ENCODE measurements around the gene PPP1R27. TPM values are rescaled to one million over a fixed set of nuclear protein-coding genes. Genes with fewer than 3 reads are reported as not detected.

The PPP1R27 gene
- polyA plus RNA-seq, 1 experiment = not detected

DNA sequence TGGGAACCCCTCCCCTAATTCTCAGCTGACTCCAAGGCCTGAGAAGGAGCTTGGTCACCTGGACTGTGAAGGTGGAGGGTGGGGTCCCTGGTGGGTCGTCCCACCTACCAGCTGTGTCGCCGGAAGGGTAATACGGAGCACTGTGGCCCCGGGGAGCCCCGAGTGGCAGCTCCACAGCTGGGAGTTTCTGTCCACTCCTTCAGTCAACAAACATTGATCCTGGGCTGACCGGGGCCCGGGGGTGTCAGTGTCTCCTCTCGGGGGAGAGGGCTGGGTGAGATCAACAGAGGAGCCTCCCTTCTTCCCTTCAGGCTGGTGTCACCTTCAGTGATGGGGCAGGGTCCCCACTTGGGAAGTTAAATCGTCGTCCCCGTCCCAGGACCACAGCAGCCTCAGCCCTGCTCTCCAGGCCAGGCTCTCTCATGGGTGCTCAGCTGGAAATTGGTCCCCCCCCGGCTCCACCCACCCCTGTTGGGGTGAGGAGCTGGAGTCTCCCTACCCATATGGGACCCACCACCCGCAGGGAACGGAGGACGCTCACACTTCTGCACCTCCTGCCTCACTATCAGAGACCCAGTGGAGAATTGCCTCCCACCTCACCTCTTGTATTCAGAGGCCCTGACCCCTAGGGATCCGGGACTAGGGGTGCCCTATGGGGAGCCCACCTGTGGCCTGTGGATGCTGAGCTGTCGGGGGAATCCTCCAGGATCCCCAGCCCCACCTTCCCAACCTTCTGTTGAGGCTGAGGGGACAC, 29.0 kb downstream of the PPP1R27 start:
- CTCF ChIA-PET = interaction anchor here (0.5 to 1.0 kb wide), 3 partner anchors 64 to 86 kb away, joined by 3 read pairs; no protein-coding TSS in a partner anchor
- POLR2A ChIA-PET = no interaction called here
- TF ChIP-seq, protein P1, sequence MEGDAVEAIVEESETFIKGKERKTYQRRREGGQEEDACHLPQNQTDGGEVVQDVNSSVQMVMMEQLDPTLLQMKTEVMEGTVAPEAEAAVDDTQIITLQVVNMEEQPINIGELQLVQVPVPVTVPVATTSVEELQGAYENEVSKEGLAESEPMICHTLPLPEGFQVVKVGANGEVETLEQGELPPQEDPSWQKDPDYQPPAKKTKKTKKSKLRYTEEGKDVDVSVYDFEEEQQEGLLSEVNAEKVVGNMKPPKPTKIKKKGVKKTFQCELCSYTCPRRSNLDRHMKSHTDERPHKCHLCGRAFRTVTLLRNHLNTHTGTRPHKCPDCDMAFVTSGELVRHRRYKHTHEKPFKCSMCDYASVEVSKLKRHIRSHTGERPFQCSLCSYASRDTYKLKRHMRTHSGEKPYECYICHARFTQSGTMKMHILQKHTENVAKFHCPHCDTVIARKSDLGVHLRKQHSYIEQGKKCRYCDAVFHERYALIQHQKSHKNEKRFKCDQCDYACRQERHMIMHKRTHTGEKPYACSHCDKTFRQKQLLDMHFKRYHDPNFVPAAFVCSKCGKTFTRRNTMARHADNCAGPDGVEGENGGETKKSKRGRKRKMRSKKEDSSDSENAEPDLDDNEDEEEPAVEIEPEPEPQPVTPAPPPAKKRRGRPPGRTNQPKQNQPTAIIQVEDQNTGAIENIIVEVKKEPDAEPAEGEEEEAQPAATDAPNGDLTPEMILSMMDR (IDR thresholded peaks at IDR 0.05; ENCODE audit: insufficient read depth, low read depth, low read length) = no peak
- H3K27me3 ChIP-seq (ENCODE audit: control insufficient read depth, insufficient read depth, low read length) = peaks cover 44% of the 10 kb centered on the region
- no peak overlapping the region for H3K4me3 ChIP-seq (ENCODE audit: low read depth, low read length)
- no peaks in the 10 kb centered on the region for H3K36me3 ChIP-seq (ENCODE audit: control insufficient read depth, insufficient read depth, low read length)
- DNase-seq (ENCODE audit: low read depth) = no peak

DNA sequence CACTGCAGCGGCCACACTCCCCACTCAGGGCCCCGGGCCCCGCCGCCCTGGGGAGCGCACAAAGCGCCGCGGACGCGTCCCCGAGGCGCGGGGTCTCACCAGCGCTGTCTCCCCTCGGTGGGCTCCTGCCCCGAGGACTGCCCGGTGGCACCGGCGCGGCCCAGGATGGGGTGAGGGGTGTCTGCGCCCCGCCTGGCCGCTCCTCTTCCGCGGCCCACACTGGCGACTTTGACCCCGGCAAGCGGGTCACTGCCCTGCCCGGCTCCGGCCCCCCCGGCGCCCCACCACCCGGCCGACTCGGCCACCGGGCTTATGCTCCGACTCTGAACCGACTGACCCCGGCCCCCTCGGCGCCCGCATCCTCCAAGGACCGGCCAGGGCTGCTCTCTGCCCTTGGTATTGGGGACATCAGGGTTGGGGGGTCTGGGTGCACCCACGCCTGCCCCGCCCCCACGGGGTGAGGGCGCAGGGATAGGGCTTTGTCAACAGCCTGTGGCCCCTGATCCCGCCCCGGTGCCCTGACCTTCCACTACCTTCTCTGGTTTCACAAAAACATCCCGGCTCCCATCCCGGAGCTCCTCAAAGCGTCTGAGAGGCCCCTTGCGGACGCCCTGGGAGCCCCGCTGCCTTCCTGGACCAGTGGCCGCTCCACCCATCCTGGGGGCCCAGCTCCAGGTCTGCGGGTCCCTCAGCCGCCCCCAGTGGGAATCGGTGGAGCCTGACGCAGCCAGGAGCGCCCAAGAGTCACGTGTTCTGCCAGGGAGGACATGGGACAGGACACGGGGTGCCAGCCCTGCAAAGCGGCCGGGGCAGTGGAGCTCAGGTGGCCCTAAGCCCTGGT, 30.1 kb downstream of the PPP1R27 start:
- TF ChIP-seq, protein P1 (IDR thresholded peaks at IDR 0.05; ENCODE audit: insufficient read depth, low read depth, low read length) = no peak
- CTCF ChIA-PET = interaction anchor here (0.5 to 1.0 kb wide), 2 partner anchors 69 to 85 kb away, joined by 3 read pairs; no protein-coding TSS in a partner anchor
- H3K36me3 ChIP-seq (ENCODE audit: control insufficient read depth, insufficient read depth, low read length) = no peaks in the 10 kb centered on the region
- POLR2A ChIA-PET = no interaction called here
- no peak for DNase-seq (ENCODE audit: low read depth)
- H3K27me3 ChIP-seq (ENCODE audit: control insufficient read depth, insufficient read depth, low read length) = peaks cover 45% of the 10 kb centered on the region
- H3K4me3 ChIP-seq (ENCODE audit: low read depth, low read length) = no peak overlapping the region

DNA sequence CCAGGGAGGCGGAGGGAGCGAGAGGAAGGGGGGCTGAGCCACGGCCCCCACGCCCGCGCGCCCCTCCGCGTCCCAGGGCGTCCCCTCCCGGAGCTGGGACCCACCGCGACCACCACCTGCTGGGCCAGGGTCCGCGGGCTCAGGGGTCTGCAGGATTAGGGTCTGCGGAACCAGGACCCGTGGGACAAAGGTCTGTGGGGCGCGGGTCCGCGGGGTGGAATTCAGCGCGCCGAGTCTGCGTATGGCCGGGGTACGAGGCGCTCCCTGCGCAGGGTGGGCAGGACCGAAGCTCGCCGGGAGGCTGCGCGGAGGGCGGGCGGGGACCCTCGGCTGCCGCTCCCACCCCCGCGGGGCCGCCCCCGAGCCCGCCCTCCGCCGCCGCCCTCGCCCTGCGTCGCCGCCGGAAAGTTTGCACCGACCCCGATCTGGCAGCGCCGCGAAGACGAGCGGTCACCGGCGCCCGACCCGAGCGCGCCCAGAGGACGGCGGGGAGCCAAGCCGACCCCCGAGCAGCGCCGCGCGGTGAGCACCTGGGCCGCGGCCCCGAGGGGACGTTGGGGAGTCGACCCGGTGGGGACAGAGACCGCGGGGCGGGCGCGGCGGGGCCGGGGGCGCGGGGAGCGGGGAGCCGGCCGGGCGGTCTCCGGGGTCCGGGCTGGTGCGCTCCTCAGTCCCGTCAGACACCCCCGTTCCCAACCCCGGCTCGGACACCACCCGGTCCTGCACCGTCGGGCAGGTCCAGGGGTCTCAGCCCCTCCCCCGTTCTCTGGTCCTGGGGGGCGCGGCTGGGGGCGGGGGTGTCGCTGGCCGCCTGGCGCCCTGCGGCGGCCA, 30.9 kb downstream of the PPP1R27 start, which contains the start of gene GCGR:
Gene GCGR (plus strand): TSS at position 423 of the 831 bp plus-strand sequence. CDS start 4,869 bp downstream, outside the sequence.
- TF ChIP-seq, protein P1 (IDR thresholded peaks at IDR 0.05; ENCODE audit: insufficient read depth, low read depth, low read length) = no peak
- Histone ChIP-seq H3K36me3 (ENCODE audit: control insufficient read depth, insufficient read depth, low read length) (no peaks in the 10 kb centered on the region), H3K4me3 (ENCODE audit: low read depth, low read length) (no peak within 1 kb of the TSS), H3K27me3 (ENCODE audit: control insufficient read depth, insufficient read depth, low read length) (peaks cover 45% of the 10 kb centered on the region)
- ChIA-PET POLR2A (no interaction called here), CTCF (interaction anchor here (0.7 kb wide), 1 partner anchor 23 kb away, joined by 3 read pairs; no protein-coding TSS in a partner anchor)
- no peak for DNase-seq (ENCODE audit: low read depth)

DNA sequence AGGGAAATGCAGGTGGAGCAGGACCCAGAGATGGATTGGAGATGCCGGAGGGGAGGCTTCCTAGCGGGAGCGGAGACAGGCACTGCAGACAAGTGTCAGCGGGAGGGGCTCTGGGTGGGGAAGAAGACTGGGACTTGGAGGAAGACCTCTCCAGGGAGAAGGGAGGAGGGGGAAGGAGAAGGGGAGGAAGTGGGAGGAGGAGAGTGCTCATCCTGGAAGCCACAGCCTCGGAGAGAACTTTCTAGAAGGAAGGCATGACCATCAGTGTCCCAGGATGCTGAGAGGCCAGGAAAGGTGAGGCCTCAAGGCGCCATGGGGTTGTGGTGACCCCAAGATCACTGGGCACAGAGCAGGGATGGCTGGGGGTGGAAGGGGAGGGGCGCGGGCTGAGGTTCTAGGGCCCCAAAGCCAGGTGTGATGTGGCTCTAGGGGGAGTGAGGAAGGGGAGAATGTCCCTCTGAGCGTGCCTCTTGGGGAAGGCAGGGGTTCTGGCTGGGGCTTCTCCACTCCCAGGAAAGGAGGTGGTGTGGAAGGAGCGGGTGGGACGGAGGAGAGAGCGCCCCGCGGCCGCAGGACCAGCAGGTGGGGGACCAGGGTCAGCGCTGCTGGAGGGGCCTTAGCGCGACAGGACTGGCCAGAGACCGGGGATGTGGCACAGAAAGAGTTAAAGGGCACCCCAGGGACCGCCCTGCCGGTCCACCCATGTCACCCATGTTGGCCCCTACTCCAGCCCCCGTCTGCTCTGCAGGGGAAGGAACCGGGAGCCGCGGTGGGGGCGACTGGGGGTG, 31.8 kb downstream of the PPP1R27 start:
- Histone ChIP-seq H3K27me3 (ENCODE audit: control insufficient read depth, insufficient read depth, low read length) (peaks cover 44% of the 10 kb centered on the region), H3K36me3 (ENCODE audit: control insufficient read depth, insufficient read depth, low read length) (no peaks in the 10 kb centered on the region), H3K4me3 (ENCODE audit: low read depth, low read length) (no peak overlapping the region)
- CTCF ChIA-PET = no interaction called here
- no peak for DNase-seq (ENCODE audit: low read depth)
- TF ChIP-seq, protein P1 (IDR thresholded peaks at IDR 0.05; ENCODE audit: insufficient read depth, low read depth, low read length) = no peak
- POLR2A ChIA-PET = no interaction called here
